ENCODE results near the gene PCDHGA11.

DNA sequence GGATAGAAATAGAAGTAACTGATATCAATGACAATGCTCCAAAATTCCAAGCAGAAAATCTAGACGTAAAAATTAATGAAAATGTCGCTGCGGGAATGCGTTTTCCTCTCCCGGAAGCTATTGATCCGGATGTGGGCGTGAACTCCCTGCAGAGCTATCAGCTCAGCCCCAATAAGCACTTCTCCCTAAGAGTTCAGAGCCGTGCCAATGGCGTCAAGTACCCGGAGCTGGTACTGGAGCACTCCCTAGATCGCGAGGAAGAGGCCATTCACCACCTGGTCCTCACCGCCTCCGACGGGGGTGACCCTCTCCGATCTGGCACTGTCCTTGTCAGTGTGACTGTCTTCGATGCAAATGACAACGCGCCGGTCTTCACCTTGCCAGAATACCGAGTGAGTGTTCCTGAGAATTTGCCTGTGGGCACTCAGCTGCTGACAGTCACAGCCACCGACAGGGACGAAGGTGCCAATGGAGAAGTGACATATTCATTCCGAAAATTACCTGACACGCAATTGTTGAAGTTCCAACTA is 7.2 kb upstream of the PCDHGA11 start:
- TF ChIP-seq POLR2A (IDR thresholded peaks at IDR 0.05) (no peak), EP300 (IDR thresholded peaks at IDR 0.05) (no peak), POLR2AphosphoS5 (IDR thresholded peaks at IDR 0.05) (no peak)
- TF ChIP-seq, protein P1, sequence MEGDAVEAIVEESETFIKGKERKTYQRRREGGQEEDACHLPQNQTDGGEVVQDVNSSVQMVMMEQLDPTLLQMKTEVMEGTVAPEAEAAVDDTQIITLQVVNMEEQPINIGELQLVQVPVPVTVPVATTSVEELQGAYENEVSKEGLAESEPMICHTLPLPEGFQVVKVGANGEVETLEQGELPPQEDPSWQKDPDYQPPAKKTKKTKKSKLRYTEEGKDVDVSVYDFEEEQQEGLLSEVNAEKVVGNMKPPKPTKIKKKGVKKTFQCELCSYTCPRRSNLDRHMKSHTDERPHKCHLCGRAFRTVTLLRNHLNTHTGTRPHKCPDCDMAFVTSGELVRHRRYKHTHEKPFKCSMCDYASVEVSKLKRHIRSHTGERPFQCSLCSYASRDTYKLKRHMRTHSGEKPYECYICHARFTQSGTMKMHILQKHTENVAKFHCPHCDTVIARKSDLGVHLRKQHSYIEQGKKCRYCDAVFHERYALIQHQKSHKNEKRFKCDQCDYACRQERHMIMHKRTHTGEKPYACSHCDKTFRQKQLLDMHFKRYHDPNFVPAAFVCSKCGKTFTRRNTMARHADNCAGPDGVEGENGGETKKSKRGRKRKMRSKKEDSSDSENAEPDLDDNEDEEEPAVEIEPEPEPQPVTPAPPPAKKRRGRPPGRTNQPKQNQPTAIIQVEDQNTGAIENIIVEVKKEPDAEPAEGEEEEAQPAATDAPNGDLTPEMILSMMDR (IDR thresholded peaks at IDR 0.05), result no peak
